Mesothelial cell of epicardium (in vitro differentiated cells): Measurements from ENCODE around the gene IBA57. TPM values are rescaled to one million over a fixed set of nuclear protein-coding genes. Genes with fewer than 3 reads are reported as not detected.

ENCODE experiments used
- DNase-seq, 2 experiments: peaks; one replicate each; pipeline ENCODE4 v3.0.0; 2021; ENCODE audit warnings: low spot score in 2 of 2; ENCODE audit not compliant: unreplicated experiment in 2 of 2
- H3K27ac Mint-ChIP-seq: 2 replicates; pipeline ENCODE4 v1.8.0; 2021; ENCODE audit warnings: mixed read lengths
- H3K27me3 Mint-ChIP-seq: 2 replicates; pipeline ENCODE4 v1.8.0; 2021; ENCODE audit warnings: low read depth, mixed read lengths
- H3K36me3 Mint-ChIP-seq: 2 replicates; pipeline ENCODE4 v1.8.0; 2021; ENCODE audit warnings: mixed read lengths
- H3K4me1 Mint-ChIP-seq: 2 replicates; pipeline ENCODE4 v1.8.0; 2021; ENCODE audit warnings: mixed read lengths
- H3K4me3 Mint-ChIP-seq: 2 replicates; pipeline ENCODE4 v1.8.0; 2021; ENCODE audit warnings: mild to moderate bottlenecking, moderate library complexity, mixed read lengths
- H3K9me3 Mint-ChIP-seq: 2 replicates; pipeline ENCODE4 v1.8.0; 2021; ENCODE audit warnings: mixed read lengths
- total RNA-seq: library from RNA; stranded (reverse); gene quantifications from 3 replicates; pipeline ENCODE4 v1.2.1, GENCODE V29; 2021
- TF ChIP-seq, protein P1 (sequence below): fragments of 200-600 bp; sonication (generic); IDR thresholded peaks from one replicate; pipeline ENCODE4 v1.5.0; 2021; ENCODE audit warnings: antibody characterized with exemption; ENCODE audit not compliant: unreplicated experiment

Gene IBA57
- total RNA-seq, 1 donor from 2014 or later: 11.8 TPM

GRCh38 chr1:228216371-228217320 is 51.0 kb downstream of the IBA57 start:
- Mint-ChIP-seq H3K4me1 (no peaks in the 10 kb centered on the region), H3K27me3 (no peaks in the 10 kb centered on the region), H3K9me3 (no peaks in the 10 kb centered on the region), H3K27ac (no peak overlapping the region), H3K36me3 (peaks cover 14% of the 10 kb centered on the region), H3K4me3 (no peak overlapping the region)
- no peak for DNase-seq
- TF ChIP-seq, protein P1, sequence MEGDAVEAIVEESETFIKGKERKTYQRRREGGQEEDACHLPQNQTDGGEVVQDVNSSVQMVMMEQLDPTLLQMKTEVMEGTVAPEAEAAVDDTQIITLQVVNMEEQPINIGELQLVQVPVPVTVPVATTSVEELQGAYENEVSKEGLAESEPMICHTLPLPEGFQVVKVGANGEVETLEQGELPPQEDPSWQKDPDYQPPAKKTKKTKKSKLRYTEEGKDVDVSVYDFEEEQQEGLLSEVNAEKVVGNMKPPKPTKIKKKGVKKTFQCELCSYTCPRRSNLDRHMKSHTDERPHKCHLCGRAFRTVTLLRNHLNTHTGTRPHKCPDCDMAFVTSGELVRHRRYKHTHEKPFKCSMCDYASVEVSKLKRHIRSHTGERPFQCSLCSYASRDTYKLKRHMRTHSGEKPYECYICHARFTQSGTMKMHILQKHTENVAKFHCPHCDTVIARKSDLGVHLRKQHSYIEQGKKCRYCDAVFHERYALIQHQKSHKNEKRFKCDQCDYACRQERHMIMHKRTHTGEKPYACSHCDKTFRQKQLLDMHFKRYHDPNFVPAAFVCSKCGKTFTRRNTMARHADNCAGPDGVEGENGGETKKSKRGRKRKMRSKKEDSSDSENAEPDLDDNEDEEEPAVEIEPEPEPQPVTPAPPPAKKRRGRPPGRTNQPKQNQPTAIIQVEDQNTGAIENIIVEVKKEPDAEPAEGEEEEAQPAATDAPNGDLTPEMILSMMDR: no peak

DNA sequence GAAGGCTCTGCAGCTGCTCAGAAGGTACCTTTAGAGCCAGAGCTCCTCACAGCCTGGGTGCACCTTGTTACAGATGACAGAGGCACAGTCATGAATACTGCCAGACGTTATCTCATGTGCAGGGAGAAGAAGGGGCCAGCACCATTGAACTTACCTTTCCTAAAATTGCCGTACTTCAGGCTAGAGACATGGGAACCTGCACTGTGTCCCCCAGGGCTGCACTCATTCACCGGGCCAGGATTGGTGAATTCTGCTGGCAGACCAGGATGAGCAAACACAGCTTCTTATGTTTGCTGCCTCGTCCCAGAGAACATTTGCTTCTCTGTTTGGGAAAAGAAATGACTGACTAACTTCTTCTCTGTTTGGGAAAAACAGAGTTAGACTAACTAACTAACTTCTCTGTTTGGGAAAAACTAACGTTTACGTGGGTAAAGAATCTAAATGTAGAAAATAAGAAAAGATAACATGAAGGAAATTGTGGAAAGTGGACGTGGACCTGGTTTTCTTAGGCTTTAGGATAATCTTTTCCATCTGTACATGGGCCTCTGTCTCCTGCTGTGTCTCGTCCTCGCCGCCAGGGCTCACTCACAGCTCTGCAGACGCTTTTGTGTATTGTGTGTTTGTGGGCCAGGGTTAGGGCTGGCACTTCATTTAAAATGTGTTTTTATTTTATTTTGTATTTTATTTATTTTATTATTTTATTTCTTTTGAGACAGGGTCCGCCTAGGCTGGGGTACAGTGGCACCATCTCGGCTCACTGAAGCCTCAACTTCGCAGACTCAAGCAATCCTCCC is 52.1 kb downstream of the IBA57 start:
- Mint-ChIP-seq H3K36me3 (peaks cover 23% of the 10 kb centered on the region), H3K27ac (no peak overlapping the region), H3K4me3 (no peak overlapping the region), H3K4me1 (no peaks in the 10 kb centered on the region), H3K9me3 (no peaks in the 10 kb centered on the region), H3K27me3 (no peaks in the 10 kb centered on the region)
- TF ChIP-seq, protein P1: no peak
- no peak for DNase-seq

- DNase-seq: no peak
- no peaks in the 10 kb centered on the region for H3K4me1 Mint-ChIP-seq
- TF ChIP-seq, protein P1: no peak
- no peaks in the 10 kb centered on the region for H3K9me3 Mint-ChIP-seq
- no peaks in the 10 kb centered on the region for H3K27me3 Mint-ChIP-seq
- no peak overlapping the region for H3K4me3 Mint-ChIP-seq
- no peak overlapping the region for H3K27ac Mint-ChIP-seq
- H3K36me3 Mint-ChIP-seq: peaks cover 31% of the 10 kb centered on the region
Observed at GRCh38 chr1:228218513-228219244, 53.1 kb downstream of the IBA57 start.

- TF ChIP-seq, protein P1: no peak
- no peak overlapping the region for H3K4me3 Mint-ChIP-seq
- H3K4me1 Mint-ChIP-seq: no peaks in the 10 kb centered on the region
- DNase-seq: no peak
- no peaks in the 10 kb centered on the region for H3K9me3 Mint-ChIP-seq
- no peaks in the 10 kb centered on the region for H3K27me3 Mint-ChIP-seq
- H3K36me3 Mint-ChIP-seq: peaks cover 38% of the 10 kb centered on the region
- no peak overlapping the region for H3K27ac Mint-ChIP-seq
Observed at GRCh38 chr1:228219245-228219961, 53.8 kb downstream of the IBA57 start.
